UCSD-AML1 (cell line): ENCODE results near the gene PHACTR3.

Source experiments
- DNase-seq: peaks from one replicate; lab custom pipeline; 2025; ENCODE audit not compliant: unreplicated experiment; lab: John Stamatoyannopoulos, UW

Gene PHACTR3

GRCh38 chr20:59786801-59787537 is 182.6 kb downstream of the PHACTR3 start:
- DNase-seq = no peak

GRCh38 chr20:59787538-59787890 is 183.2 kb downstream of the PHACTR3 start:
- DNase-seq = no peak

GRCh38 chr20:59788196-59788735 is 183.9 kb downstream of the PHACTR3 start:
- no peak for DNase-seq

GRCh38 chr20:59788811-59789397 is 184.6 kb downstream of the PHACTR3 start:
- DNase-seq = no peak

GRCh38 chr20:59789686-59790085 is 185.3 kb downstream of the PHACTR3 start:
- DNase-seq = no peak

- DNase-seq = no peak
These were observed 186.0 kb downstream of the PHACTR3 start for GRCh38 chr20:59790346-59790745.

GRCh38 chr20:59792300-59792699 is 188.0 kb downstream of the PHACTR3 start:
- no peak for DNase-seq

- no peak for DNase-seq
These were observed 190.2 kb downstream of the PHACTR3 start for GRCh38 chr20:59794555-59794954.

GRCh38 chr20:59800309-59800708 is 196.0 kb downstream of the PHACTR3 start:
- no peak for DNase-seq

GRCh38 chr20:59802018-59802417 is 197.7 kb downstream of the PHACTR3 start:
- no peak for DNase-seq

- no peak for DNase-seq
These were observed 198.3 kb downstream of the PHACTR3 start for GRCh38 chr20:59802471-59803221.

GRCh38 chr20:59804347-59804746 is 200.0 kb downstream of the PHACTR3 start:
- no peak for DNase-seq

- DNase-seq = no peak
These were observed 200.7 kb downstream of the PHACTR3 start for GRCh38 chr20:59804871-59805665.

GRCh38 chr20:59805786-59806577 is 201.6 kb downstream of the PHACTR3 start:
- DNase-seq = no peak

GRCh38 chr20:59806578-59806975 is 202.2 kb downstream of the PHACTR3 start:
- no peak for DNase-seq

GRCh38 chr20:59807909-59808728 is 203.8 kb downstream of the PHACTR3 start:
- DNase-seq = no peak

GRCh38 chr20:59808729-59809381 is 204.5 kb downstream of the PHACTR3 start:
- DNase-seq = no peak

- DNase-seq = no peak
These were observed 205.5 kb downstream of the PHACTR3 start for GRCh38 chr20:59809630-59810448.
